Skeletal muscle tissue (tissue), 4 donors: Measurements from ENCODE around the gene LMAN2. TPM values are rescaled to one million over a fixed set of nuclear protein-coding genes. Genes with fewer than 3 reads are reported as not detected.

Experiments used
- H3K27ac ChIP-seq: one replicate; pipeline ENCODE4 v1.7.0; 2013; ENCODE audit warnings: mild to moderate bottlenecking, low read depth, low read length, inconsistent platforms
- H3K27me3 ChIP-seq, 3 donors: one replicate each; pipeline ENCODE4 v1.7.0; 2013; ENCODE audit warnings: low read length in 3 of 3; ENCODE audit not compliant: control insufficient read depth in 3 of 3, insufficient read depth in 3 of 3
- H3K36me3 ChIP-seq, 3 donors: one replicate each; pipeline ENCODE4 v1.7.0; 2013; ENCODE audit warnings: low read length in 3 of 3; ENCODE audit not compliant: control insufficient read depth in 3 of 3, insufficient read depth in 3 of 3
- H3K4me1 ChIP-seq, 3 donors: one replicate each; pipeline ENCODE4 v1.7.0; 2013; ENCODE audit warnings: low read length in 3 of 3, mild to moderate bottlenecking in 3 of 3; ENCODE audit not compliant: control insufficient read depth in 3 of 3, insufficient read depth in 3 of 3
- H3K4me3 ChIP-seq, 3 donors: one replicate each; pipeline ENCODE4 v1.7.0; 2013; ENCODE audit warnings: low read length in 3 of 3
- H3K9ac ChIP-seq, 3 donors: one replicate each; pipeline ENCODE4 v1.7.0; 2013; ENCODE audit warnings: low read length in 3 of 3, mild to moderate bottlenecking in 3 of 3, moderate library complexity in 2 of 3, low read depth in 1 of 3
- H3K9me3 ChIP-seq, 3 donors: one replicate each; pipeline ENCODE4 v1.7.0; 2013; ENCODE audit warnings: low read length in 3 of 3; ENCODE audit not compliant: control insufficient read depth in 3 of 3
- total RNA-seq: library from RNA; depleted of rRNA; stranded (reverse); fragments of >200 nt; gene quantifications from one replicate; pipeline ENCODE4 v1.2.3, GENCODE V29; 2014
- donor health status: Osteomylitis.

The LMAN2 gene
- total RNA-seq, 1 donor from 2014 or later, result 124 TPM

DNA sequence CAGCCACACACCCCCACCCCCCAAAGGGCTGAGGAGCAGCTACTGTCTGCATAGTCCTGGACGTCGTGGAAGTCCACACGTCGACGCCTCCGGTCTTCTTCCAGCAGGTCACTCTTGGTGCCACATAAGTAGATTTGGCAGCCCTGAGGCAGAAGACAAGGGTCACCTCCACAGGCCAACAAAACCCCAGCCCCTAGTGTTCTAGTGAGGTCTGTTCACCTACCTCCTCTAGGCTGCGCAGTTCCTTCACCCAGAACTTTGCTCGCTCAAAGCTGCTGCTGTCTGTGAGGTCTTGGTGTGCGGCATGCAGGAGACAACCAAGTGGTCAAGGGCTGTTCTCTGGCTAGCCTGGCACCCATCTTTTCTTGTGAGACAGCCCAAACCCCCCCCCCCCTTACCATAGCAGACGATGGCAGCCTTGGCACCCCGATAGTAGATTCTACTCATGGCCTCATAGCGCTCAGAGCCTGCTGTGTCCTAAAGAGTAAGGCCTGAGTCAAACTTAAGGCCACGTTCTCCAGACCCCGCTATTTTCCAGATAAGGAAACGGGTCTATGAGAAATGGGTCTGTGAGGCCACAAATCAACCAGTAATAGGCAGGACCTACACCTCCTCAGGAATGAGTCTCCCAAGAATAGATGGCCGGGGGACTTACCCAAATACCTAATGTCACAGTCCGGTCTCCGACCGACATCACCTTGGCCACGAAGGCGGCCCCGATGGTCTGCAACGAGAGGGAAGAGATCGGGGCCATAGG is 48.9 kb downstream of the LMAN2 start:
- Histone ChIP-seq H3K36me3 (peaks cover 26 to 33% (median 31%) of the 10 kb centered on the region in 3 donors), H3K4me1 (peaks cover 37 to 64% (median 38%) of the 10 kb centered on the region in 3 donors), H3K27ac (peak overlapping the region; percentile 82), H3K9me3 (no peaks in the 10 kb centered on the region), H3K9ac (peak overlapping the region; percentile 52 to 96 (median 90)), H3K4me3 (peak overlapping the region; percentile 82 to 99 (median 95)), H3K27me3 (no peaks in the 10 kb centered on the region)

DNA sequence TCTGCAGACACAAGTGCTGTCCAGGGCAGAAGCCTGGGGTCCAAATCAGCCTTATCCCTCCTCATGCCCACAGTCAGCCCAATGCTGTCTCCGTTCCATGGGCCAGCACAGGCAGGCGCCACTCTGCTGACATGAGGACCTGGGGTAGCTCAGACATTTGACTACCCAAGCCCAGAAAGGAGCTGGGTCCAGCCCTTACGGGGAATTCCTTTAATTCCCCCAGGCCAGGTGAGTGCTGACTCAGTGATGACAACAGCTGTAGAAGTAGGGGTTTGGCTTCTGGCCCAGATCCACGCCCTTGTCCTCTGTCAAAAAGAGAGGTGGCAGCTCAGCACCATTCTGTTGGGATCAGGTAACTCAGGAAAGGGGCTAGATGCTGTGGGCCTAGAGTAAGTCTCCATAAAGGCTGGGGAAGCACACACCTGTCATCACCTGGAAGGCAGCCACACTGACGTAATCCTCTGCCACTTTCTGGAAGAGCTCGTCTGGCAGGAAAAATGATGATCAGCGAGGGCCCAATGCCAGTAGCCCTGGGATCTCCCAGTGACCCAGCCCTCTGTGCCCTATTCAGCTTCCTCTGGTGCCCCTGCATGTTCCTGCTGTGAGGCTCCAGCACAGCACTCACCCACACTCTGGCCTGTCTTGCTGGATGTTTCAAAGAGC is 49.8 kb downstream of the LMAN2 start:
- no peak overlapping the region for H3K27ac ChIP-seq
- H3K36me3 ChIP-seq, result peaks cover 18 to 28% (median 28%) of the 10 kb centered on the region in 3 donors
- H3K4me3 ChIP-seq, result peak overlapping the region in 1 of 3 donors; percentile 46
- peaks cover 37 to 63% (median 42%) of the 10 kb centered on the region in 3 donors for H3K4me1 ChIP-seq
- H3K27me3 ChIP-seq, result no peaks in the 10 kb centered on the region
- H3K9me3 ChIP-seq, result no peaks in the 10 kb centered on the region
- H3K9ac ChIP-seq, result peak overlapping the region in 2 of 3 donors; percentile 35 to 96

DNA sequence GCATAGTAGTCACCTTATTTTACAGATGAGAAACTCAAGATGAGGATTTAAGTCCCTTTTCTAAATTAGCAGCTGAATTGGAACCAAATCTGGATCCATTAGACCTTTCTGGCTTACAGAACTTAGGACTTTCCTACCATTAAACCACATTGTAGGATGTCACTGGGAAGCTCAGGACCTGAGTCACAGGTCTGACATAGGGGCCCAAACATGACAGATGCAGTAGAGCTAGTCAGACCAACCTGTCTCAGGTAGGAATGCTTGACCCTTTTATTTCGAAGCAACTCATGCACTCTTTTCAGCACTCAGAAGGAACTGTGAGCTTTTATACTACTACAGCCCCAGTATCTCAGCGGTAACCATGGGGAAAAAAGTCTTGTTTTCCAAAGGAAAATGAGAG is 50.5 kb downstream of the LMAN2 start:
- Histone ChIP-seq H3K4me1 (peaks cover 35 to 63% (median 44%) of the 10 kb centered on the region in 3 donors), H3K27ac (peak overlapping the region; percentile 63), H3K9ac (peak overlapping the region in 1 of 3 donors; percentile 1), H3K27me3 (no peaks in the 10 kb centered on the region), H3K36me3 (peaks cover 16 to 27% (median 23%) of the 10 kb centered on the region in 3 donors), H3K9me3 (no peaks in the 10 kb centered on the region), H3K4me3 (no peak overlapping the region)

DNA sequence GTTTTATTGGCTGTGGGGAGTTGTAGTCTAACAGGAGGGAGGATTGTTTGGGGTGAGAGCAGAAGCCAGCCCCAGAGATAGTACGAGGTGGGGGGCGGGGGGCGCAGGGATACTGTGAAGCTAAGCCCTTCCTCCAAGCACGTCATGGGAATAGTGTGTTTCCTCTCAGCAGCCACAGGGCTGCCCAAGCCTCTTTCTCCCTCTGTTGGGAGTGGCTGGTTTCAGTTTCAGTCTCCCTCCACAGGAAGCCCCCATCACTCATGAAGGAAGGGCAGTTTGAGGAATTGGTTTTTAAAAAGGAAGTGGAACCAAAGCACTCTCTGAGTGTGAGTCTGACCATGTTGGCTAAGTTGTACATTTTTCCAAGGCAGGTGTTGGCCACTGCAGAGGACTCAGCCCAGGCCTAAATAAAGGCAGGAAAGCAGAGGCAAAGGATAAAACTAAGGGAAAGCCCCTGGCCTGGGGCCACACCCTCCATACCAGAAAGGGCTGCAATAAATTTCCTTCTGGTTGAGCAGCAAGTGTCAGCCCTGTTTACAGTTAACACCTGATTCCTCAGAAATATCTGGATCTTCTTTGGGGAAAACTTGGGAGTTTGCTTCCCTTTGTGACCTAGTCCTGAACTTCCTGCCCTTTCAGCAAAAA is 51.1 kb downstream of the LMAN2 start:
- Histone ChIP-seq H3K9me3 (no peaks in the 10 kb centered on the region), H3K27me3 (no peaks in the 10 kb centered on the region), H3K4me1 (peaks cover 35 to 66% (median 44%) of the 10 kb centered on the region in 3 donors), H3K36me3 (peaks cover 16 to 27% (median 24%) of the 10 kb centered on the region in 3 donors), H3K9ac (peak overlapping the region in 1 of 3 donors; percentile 45), H3K4me3 (no peak overlapping the region), H3K27ac (peak overlapping the region; percentile 63)

DNA sequence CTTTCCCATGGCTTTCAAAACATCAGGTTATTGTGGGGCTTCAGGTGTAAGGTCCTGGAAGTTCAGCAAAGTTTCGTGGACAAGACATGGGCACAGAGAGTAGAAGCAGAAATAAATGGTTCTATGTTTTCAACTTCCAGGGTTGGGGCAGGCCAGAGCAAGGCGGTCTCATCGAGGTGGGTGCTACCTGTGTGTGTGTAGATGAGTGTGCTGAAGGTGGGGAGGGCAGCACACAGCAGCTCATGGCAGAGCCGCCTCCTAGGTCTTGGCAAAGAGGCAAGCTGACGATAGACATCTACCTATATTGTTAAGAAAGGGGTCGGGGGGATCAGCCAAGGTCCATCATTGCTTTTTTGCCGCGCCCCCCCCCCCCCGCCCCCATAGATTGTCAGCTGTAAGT is 51.8 kb downstream of the LMAN2 start:
- peaks cover 30 to 62% (median 40%) of the 10 kb centered on the region in 3 donors for H3K4me1 ChIP-seq
- H3K36me3 ChIP-seq, result peaks cover 18 to 34% (median 26%) of the 10 kb centered on the region in 3 donors
- H3K9me3 ChIP-seq, result no peaks in the 10 kb centered on the region
- H3K27ac ChIP-seq, result peak overlapping the region; percentile 45
- H3K9ac ChIP-seq, result no peak overlapping the region
- no peaks in the 10 kb centered on the region for H3K27me3 ChIP-seq
- H3K4me3 ChIP-seq, result no peak overlapping the region

DNA sequence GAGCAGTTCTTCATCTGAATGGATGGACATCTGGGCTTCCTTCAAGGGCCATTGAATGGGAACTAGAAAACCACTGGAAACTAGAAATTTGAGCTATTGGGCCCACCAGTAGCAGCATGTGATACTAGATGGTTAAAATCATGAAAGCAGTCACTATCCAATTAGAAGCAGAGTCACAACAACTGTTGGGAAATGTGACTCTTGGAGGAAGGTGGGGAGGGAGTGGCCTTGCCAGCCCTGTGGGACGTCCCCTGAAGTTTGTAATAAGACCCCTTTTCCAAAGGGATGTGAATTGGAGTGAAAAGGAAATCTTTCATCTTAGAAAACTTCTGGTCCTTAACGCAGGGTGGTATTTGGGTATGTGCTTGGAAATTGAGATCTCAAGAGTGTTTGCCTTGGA is 53.5 kb downstream of the LMAN2 start:
- Histone ChIP-seq H3K27me3 (no peaks in the 10 kb centered on the region), H3K27ac (no peak overlapping the region), H3K36me3 (peaks cover 33 to 50% (median 41%) of the 10 kb centered on the region in 3 donors), H3K4me3 (no peak overlapping the region), H3K9me3 (no peaks in the 10 kb centered on the region), H3K4me1 (peaks cover 23 to 50% (median 34%) of the 10 kb centered on the region in 3 donors), H3K9ac (no peak overlapping the region)

DNA sequence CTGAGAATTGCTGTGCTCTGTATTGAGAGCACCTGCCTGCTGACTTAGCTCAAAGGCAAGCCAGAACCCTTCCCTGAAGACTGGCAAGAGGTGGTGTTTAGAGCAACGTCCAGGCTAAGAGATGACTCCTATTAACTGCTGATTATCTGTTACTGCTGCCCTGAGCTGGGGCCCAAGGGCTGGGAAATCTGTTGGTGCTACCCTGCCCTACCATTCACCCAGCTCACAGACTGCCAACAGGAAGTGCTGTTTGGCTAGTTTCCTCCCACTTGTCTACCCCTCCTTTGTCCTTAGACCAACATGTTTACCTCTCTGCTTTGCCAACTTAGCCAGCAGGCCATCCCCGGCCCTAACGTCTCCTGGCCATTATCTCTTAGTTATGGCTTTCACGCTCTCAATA is 54.9 kb downstream of the LMAN2 start:
- peaks cover 12 to 37% (median 22%) of the 10 kb centered on the region in 3 donors for H3K4me1 ChIP-seq
- no peak overlapping the region for H3K27ac ChIP-seq

DNA sequence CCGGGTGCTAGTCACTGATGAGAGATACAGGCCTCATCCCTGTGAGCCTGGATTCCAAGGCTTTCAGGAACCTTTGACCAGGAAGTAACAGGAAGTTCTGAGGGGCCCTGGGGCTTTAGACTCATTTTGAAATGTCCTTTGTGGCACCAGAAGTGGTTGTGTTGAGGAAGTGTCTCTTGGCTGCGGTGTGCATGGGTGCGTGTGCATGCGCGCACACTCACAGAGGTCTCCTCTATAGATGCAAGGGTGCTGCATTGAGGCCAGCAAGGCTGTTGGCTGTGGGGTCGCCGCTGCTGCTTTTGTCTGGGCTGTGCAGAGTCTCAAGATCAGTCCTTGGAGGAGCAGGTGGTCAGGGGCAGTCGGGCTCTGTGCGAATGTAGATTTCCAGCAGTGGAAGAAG is 55.5 kb downstream of the LMAN2 start:
- peaks cover 44 to 54% (median 45%) of the 10 kb centered on the region in 3 donors for H3K36me3 ChIP-seq
- no peaks in the 10 kb centered on the region for H3K9me3 ChIP-seq
- H3K4me3 ChIP-seq, result no peak overlapping the region
- H3K27me3 ChIP-seq, result no peaks in the 10 kb centered on the region
- peaks cover 5 to 30% (median 15%) of the 10 kb centered on the region in 3 donors for H3K4me1 ChIP-seq
- H3K9ac ChIP-seq, result no peak overlapping the region
- H3K27ac ChIP-seq, result no peak overlapping the region

More for the DNA sequence above, 54.9 kb downstream of the LMAN2 start:
- H3K27me3 ChIP-seq, result no peaks in the 10 kb centered on the region
- H3K4me3 ChIP-seq, result no peak overlapping the region
- no peak overlapping the region for H3K9ac ChIP-seq
- H3K36me3 ChIP-seq, result peaks cover 42 to 59% (median 51%) of the 10 kb centered on the region in 3 donors
- H3K9me3 ChIP-seq, result no peaks in the 10 kb centered on the region

DNA sequence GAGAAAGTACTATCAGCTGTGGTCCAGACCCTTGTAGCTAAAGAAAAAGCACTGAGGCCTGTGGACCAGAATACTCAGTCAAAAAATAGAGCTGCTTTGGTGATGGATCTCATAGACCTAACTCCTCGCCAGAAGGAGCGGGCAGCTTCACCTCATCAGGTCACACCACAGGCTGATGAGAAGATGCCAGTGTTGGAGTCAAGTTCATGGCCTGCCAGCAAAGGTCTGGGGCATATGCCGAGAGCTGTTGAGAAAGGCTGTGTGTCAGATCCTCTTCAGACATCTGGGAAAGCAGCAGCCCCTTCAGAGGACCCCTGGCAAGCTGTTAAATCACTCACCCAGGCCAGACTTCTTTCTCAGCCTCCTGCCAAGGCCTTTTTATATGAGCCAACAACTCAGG is 56.8 kb downstream of the LMAN2 start:
- Histone ChIP-seq H3K9ac (no peak overlapping the region), H3K27ac (no peak overlapping the region)

More for the DNA sequence above, 56.8 kb downstream of the LMAN2 start:
- no peaks in the 10 kb centered on the region for H3K27me3 ChIP-seq
- H3K9me3 ChIP-seq, result no peaks in the 10 kb centered on the region
- H3K4me3 ChIP-seq, result no peak overlapping the region
- H3K4me1 ChIP-seq, result peaks cover 0 to 19% (median 9%) of the 10 kb centered on the region in 3 donors
- H3K36me3 ChIP-seq, result peaks cover 45 to 56% (median 49%) of the 10 kb centered on the region in 3 donors
